LHCN-M2 (cell line): ENCODE measurements around the gene ABLIM2. TPM values are rescaled to one million over a fixed set of nuclear protein-coding genes. Genes with fewer than 3 reads are reported as not detected.

ENCODE experiments used
- DNase-seq: peaks from one replicate; pipeline ENCODE4 v3.0.0-alpha.2; 2012; ENCODE audit warnings: low read depth
- total RNA-seq: library from RNA; depleted of rRNA; stranded (reverse); fragments of >200 nt; gene quantifications from 2 replicates; pipeline ENCODE4 v1.2.3, GENCODE V29; 2014

The ABLIM2 gene
- total RNA-seq, 1 experiment from 2014 or later: 2.6 TPM

- DNase-seq: no peak
These were observed 73.0 kb downstream of the ABLIM2 start for GRCh38 chr4:8085491-8086117.

- DNase-seq: no peak
These were observed 73.7 kb downstream of the ABLIM2 start for GRCh38 chr4:8084712-8085490.

GRCh38 chr4:8084031-8084660 is 74.5 kb downstream of the ABLIM2 start:
- DNase-seq: no peak

- DNase-seq: no peak
These were observed 75.4 kb downstream of the ABLIM2 start for GRCh38 chr4:8083086-8083825.

- no peak for DNase-seq
These were observed 76.0 kb downstream of the ABLIM2 start for GRCh38 chr4:8082517-8083055.

GRCh38 chr4:8081621-8082516 is 76.7 kb downstream of the ABLIM2 start:
- DNase-seq: no peak

GRCh38 chr4:8081171-8081570 is 77.4 kb downstream of the ABLIM2 start:
- no peak for DNase-seq

- DNase-seq: no peak
These were observed 77.9 kb downstream of the ABLIM2 start for GRCh38 chr4:8080754-8081065.

- DNase-seq: no peak
These were observed 78.5 kb downstream of the ABLIM2 start for GRCh38 chr4:8079916-8080753.

GRCh38 chr4:8079031-8079885 is 79.4 kb downstream of the ABLIM2 start:
- DNase-seq: no peak

GRCh38 chr4:8078610-8079015 is 80.0 kb downstream of the ABLIM2 start:
- DNase-seq: no peak

GRCh38 chr4:8078109-8078494 is 80.5 kb downstream of the ABLIM2 start:
- no peak for DNase-seq

GRCh38 chr4:8077181-8078108 is 81.2 kb downstream of the ABLIM2 start:
- no peak for DNase-seq

- no peak for DNase-seq
These were observed 82.6 kb downstream of the ABLIM2 start for GRCh38 chr4:8076023-8076422.

- no peak for DNase-seq
These were observed 85.3 kb downstream of the ABLIM2 start for GRCh38 chr4:8073206-8073863.

- no peak for DNase-seq
These were observed 86.2 kb downstream of the ABLIM2 start for GRCh38 chr4:8072235-8072968.

GRCh38 chr4:8071766-8072165 is 86.8 kb downstream of the ABLIM2 start:
- DNase-seq: no peak
